Astrocyte (in vitro differentiated cells and primary cell): Measurements from ENCODE around the gene SLC6A3.

Experiments used
- CTCF ChIP-seq: IDR thresholded peaks from 2 replicates; pipeline ENCODE4 v1.5.1; 2011; ENCODE audit warnings: low read depth, mild to moderate bottlenecking, inconsistent platforms, low read length, moderate library complexity; ENCODE audit not compliant: insufficient read depth
- EZH2 ChIP-seq: IDR thresholded peaks from 2 replicates; pipeline ENCODE4 v1.6.1; 2012; ENCODE audit warnings: mild to moderate bottlenecking, low read length, inconsistent platforms; ENCODE audit not compliant: insufficient read depth

- TF ChIP-seq CTCF (no peak), EZH2 (no peak)
These were observed 39.7 kb upstream of the SLC6A3 start for GRCh38 chr5:1484730-1485578.
